Endothelial cell of umbilical vein (primary cell): ENCODE results near the gene LRRC4B. TPM values are rescaled to one million over a fixed set of nuclear protein-coding genes. Genes with fewer than 3 reads are reported as not detected.
"Not testable (repeated sequence)": the region's sequence is repeated elsewhere in the genome, so short reads cannot be mapped to it uniquely, and the experiment has no call there.

Experiments
- BruUV-seq: library from RNA; stranded (reverse); fragments of 400-500 nt; replicated peaks from 2 replicates; lab custom pipeline; 2021; lab: Mats Ljungman, UMichigan
- CTCF ChIA-PET: fragments of 300-600, 350-600 bp; sonication (Branson Sonifier 250); formaldehyde crosslinking; loops from one replicate; lab custom pipeline; 2021; ENCODE audit warnings: antibody characterized with exemption, inconsistent platforms; lab: Charles Lee
- POLR2A ChIA-PET: fragments of 300-600, 350-600 bp; sonication (Branson Sonifier 250); formaldehyde crosslinking; loops from one replicate; lab custom pipeline; 2021; ENCODE audit warnings: antibody characterized with exemption, inconsistent platforms; lab: Charles Lee
- DNase-seq: peaks from one replicate; pipeline ENCODE4 v3.0.0-alpha.2; 2011; ENCODE audit warnings: low read depth, low spot score
- FAIRE-seq: peaks from 2 replicates; lab custom pipeline; 2011; peaks lifted over from hg19 to GRCh38; lab: Jason Lieb, UNC
- H2AFZ ChIP-seq: 2 replicates; pipeline ENCODE4 v1.6.0; 2012; ENCODE audit warnings: low read depth, low read length, control low read depth, inconsistent platforms
- H3K27ac ChIP-seq: 2 replicates; pipeline ENCODE4 v1.5.1; 2011; ENCODE audit warnings: low read depth, mild to moderate bottlenecking, control low read depth, low read length, moderate library complexity; ENCODE audit not compliant: insufficient read depth
- H3K27me3 ChIP-seq, 2 experiments: 2 replicates each; pipeline versions ENCODE4 v1.6.0 to v1.6.1; 2011; ENCODE audit warnings: low read length in 2 of 2, mixed read lengths in 1 of 2; ENCODE audit not compliant: control insufficient read depth in 2 of 2, insufficient read depth in 2 of 2
- H3K36me3 ChIP-seq, 2 experiments: 2 replicates in 1 of 2; 3 replicates in 1 of 2; pipeline ENCODE4 v1.5.1; 2011; ENCODE audit warnings: low read length in 2 of 2, mild to moderate bottlenecking in 1 of 2, moderate library complexity in 1 of 2; ENCODE audit not compliant: control insufficient read depth in 2 of 2, insufficient read depth in 2 of 2; ENCODE audit errors: extremely low read depth in 1 of 2
- H3K4me1 ChIP-seq: 3 replicates; pipeline ENCODE4 v1.5.1; 2011; ENCODE audit warnings: mild to moderate bottlenecking, low read length; ENCODE audit not compliant: control insufficient read depth, insufficient read depth; ENCODE audit errors: extremely low read depth
- H3K4me2 ChIP-seq: 2 replicates; pipeline ENCODE4 v1.6.1; 2011; ENCODE audit warnings: low read length, control low read depth, mixed read lengths; ENCODE audit not compliant: insufficient read depth
- H3K4me3 ChIP-seq, 3 experiments: fragments of 200-600 bp in 1 of 3; sonication (generic), shearing (Covaris generic) in 1 of 3; replicated peaks in 1 of 3; 2 replicates each; pipeline ENCODE4 v1.5.1; 2011 to 2016; ENCODE audit warnings: control low read depth in 3 of 3, low read length in 3 of 3, mild to moderate bottlenecking in 2 of 3, inconsistent platforms in 1 of 3, low read depth in 1 of 3, moderate library complexity in 1 of 3; ENCODE audit not compliant: insufficient read depth in 1 of 3
- H3K79me2 ChIP-seq: 2 replicates; pipeline ENCODE4 v1.6.0; 2012; ENCODE audit warnings: low read length, inconsistent platforms; ENCODE audit not compliant: control insufficient read depth, insufficient read depth
- H3K9ac ChIP-seq: replicated peaks from 2 replicates; pipeline ENCODE3; 2011; ENCODE audit warnings: low read length, control low read depth; ENCODE audit not compliant: insufficient read depth; ENCODE audit errors: extremely low read depth
- H3K9me1 ChIP-seq: replicated peaks from 3 replicates; pipeline ENCODE4 v1.6.0; 2011; ENCODE audit warnings: mild to moderate bottlenecking, low read length; ENCODE audit not compliant: control insufficient read depth, insufficient read depth; ENCODE audit errors: extremely low read depth
- H3K9me3 ChIP-seq: replicated peaks from 2 replicates; pipeline ENCODE4 v1.5.1; 2012; ENCODE audit warnings: low read length, inconsistent platforms; ENCODE audit not compliant: control insufficient read depth, insufficient read depth
- H4K20me1 ChIP-seq: replicated peaks from 2 replicates; pipeline ENCODE3; 2011; ENCODE audit warnings: mild to moderate bottlenecking, low read length; ENCODE audit not compliant: control insufficient read depth, insufficient read depth; ENCODE audit errors: extremely low read depth
- CTCF ChIP-seq, 2 donors: IDR thresholded peaks; 1 replicate in 1 of 2; 2 replicates in 1 of 2; pipeline ENCODE4 v1.5.1; 2011; ENCODE audit warnings: low read length in 2 of 2, mild to moderate bottlenecking in 2 of 2, moderate library complexity in 2 of 2, control low read depth in 1 of 2, inconsistent platforms in 1 of 2, low read depth in 1 of 2; ENCODE audit not compliant: insufficient read depth in 1 of 2; ENCODE audit errors: extremely low read depth in 1 of 2
- dilution Hi-C: fragments of 300-500 bp; cut with MboI; formaldehyde crosslinking; loops from one replicate; pipeline ENCODE4 v1.15.0; 2019; ENCODE audit warnings: low sequenced_read_pairs; ENCODE audit not compliant: extremely low pct_ligation_motif_present
- intact Hi-C: fragments of 100-400 bp; cut with micrococcal nuclease; formaldehyde crosslinking; loops from one replicate; pipeline ENCODE4 v1.10.0; 2022
- polyA plus RNA-seq, 4 experiments: library from polyadenylated mRNA; depleted of rRNA in 3 of 4; stranded (reverse) in 3 of 4; unstranded in 1 of 4; fragments of >200 nt; gene quantifications; 2 replicates each; pipeline versions ENCODE4 v1.2.1 to v1.2.3, GENCODE V29; 2011 to 2012; ENCODE audit warnings: missing spikeins in 1 of 4
- total RNA-seq: library from RNA; stranded (reverse); gene quantifications from 2 replicates; pipeline ENCODE4 v1.2.3, GENCODE V29; 2021

The LRRC4B gene
- total and polyA plus RNA-seq, 2 donors (not counting 3 experiments of a cell fraction or from before 2014, with no cell fraction given): 0.08 TPM; not detected in 1

GRCh38 chr19:50606059-50606836, 38.0 kb upstream of the LRRC4B start:
- H2AFZ ChIP-seq: not testable (repeated sequence)
- CTCF ChIA-PET: interaction anchor here (0.8 to 1.0 kb wide), 4 partner anchors 63 to 178 kb away, joined by 3 to 5 read pairs (median 4); no protein-coding TSS in a partner anchor

GRCh38 chr19:50604264-50605073, 36.2 kb upstream of the LRRC4B start:
- H3K9me1 ChIP-seq, H3K79me2 ChIP-seq, H3K36me3 ChIP-seq, H2AFZ ChIP-seq, H3K27ac ChIP-seq, H3K27me3 ChIP-seq, dilution Hi-C loops, FAIRE-seq, CTCF ChIA-PET, H4K20me1 ChIP-seq, H3K4me2 ChIP-seq, POLR2A ChIA-PET, H3K9me3 ChIP-seq, H3K4me3 ChIP-seq, DNase-seq, BruUV-seq, H3K9ac ChIP-seq: not testable (repeated sequence)
- H3K4me1 ChIP-seq: peaks cover 19% of the 10 kb centered on the region
- intact Hi-C loops: loop anchor here (5.0 kb wide), 2 partner anchors 118 to 318 kb away; partner anchors contain the start of gene CLEC11A

More at GRCh38 chr19:50606059-50606836, 38.0 kb upstream of the LRRC4B start:
- FAIRE-seq, H3K27me3 ChIP-seq, H3K36me3 ChIP-seq, H3K27ac ChIP-seq, H4K20me1 ChIP-seq, dilution Hi-C loops, H3K9me3 ChIP-seq, H3K9me1 ChIP-seq, H3K4me1 ChIP-seq, H3K79me2 ChIP-seq, BruUV-seq, H3K4me3 ChIP-seq, H3K9ac ChIP-seq, DNase-seq, POLR2A ChIA-PET, H3K4me2 ChIP-seq: not testable (repeated sequence)
- intact Hi-C loops: loop anchor here (5.0 kb wide), 1 partner anchor 116 kb away; the partner anchor contains the start of gene CLEC11A
- peak in 1 of 2 donors; percentile 20 for TF ChIP-seq CTCF (IDR thresholded peaks at IDR 0.05; ENCODE audit: extremely low read depth in 1 of 2, insufficient read depth in 1 of 2, low read depth in 1 of 2, low read length in 2 of 2)
